Progenitor cell of endocrine pancreas (in vitro differentiated cells): Measurements from ENCODE around the gene DKC1. TPM values are rescaled to one million over a fixed set of nuclear protein-coding genes. Genes with fewer than 3 reads are reported as not detected.

Source experiments
- DNase-seq: peaks from one replicate; pipeline ENCODE4 v3.0.0; 2021; ENCODE audit warnings: low spot score; ENCODE audit not compliant: unreplicated experiment
- H3K27ac Mint-ChIP-seq: 2 replicates; pipeline ENCODE4 v1.8.0; 2021; ENCODE audit warnings: mild to moderate bottlenecking, moderate library complexity, mixed read lengths
- H3K27me3 Mint-ChIP-seq: 2 replicates; pipeline ENCODE4 v1.8.0; 2021; ENCODE audit warnings: mixed read lengths
- H3K36me3 Mint-ChIP-seq: 2 replicates; pipeline ENCODE4 v1.8.0; 2022; ENCODE audit warnings: mixed read lengths; ENCODE audit not compliant: insufficient read depth
- H3K4me1 Mint-ChIP-seq: 2 replicates; pipeline ENCODE4 v1.8.0; 2021; ENCODE audit warnings: low read depth, mixed read lengths
- H3K4me3 Mint-ChIP-seq: 2 replicates; pipeline ENCODE4 v1.8.0; 2021; ENCODE audit warnings: low read depth, mild to moderate bottlenecking, moderate library complexity, mixed read lengths
- H3K9me3 Mint-ChIP-seq: 2 replicates; pipeline ENCODE4 v1.8.0; 2021; ENCODE audit warnings: low read depth, mixed read lengths
- total RNA-seq: library from RNA; stranded (reverse); gene quantifications from 2 replicates; pipeline ENCODE4 v1.2.1, GENCODE V29; 2021
- TF ChIP-seq, protein P1 (sequence below): fragments of 200-600 bp; sonication (generic); IDR thresholded peaks from one replicate; pipeline ENCODE4 v1.5.0; 2021; ENCODE audit warnings: antibody characterized with exemption, mild to moderate bottlenecking; ENCODE audit not compliant: unreplicated experiment

DKC1 gene
- total RNA-seq, 1 donor from 2014 or later, result 58.5 TPM

DNA sequence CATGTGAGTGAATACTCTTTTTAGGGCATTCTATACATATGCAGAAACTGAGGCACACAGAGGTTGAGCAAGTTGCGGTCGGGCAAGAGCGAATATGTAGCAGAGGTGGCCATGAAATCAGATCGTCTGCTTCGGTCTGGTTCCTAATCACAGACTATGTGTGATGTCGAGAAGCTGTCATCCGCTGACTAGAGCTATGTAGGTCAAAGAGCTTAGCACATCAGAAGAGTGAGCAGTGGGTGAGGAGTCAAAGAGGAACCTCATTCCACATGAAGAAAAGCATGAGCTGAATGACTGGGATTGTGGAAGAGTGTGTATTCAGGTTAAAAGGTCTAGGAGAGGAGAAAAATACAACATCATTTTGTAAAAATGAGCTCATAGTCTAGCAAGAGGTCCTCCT, 30.8 kb upstream of the DKC1 start:
- TF ChIP-seq, protein P1, sequence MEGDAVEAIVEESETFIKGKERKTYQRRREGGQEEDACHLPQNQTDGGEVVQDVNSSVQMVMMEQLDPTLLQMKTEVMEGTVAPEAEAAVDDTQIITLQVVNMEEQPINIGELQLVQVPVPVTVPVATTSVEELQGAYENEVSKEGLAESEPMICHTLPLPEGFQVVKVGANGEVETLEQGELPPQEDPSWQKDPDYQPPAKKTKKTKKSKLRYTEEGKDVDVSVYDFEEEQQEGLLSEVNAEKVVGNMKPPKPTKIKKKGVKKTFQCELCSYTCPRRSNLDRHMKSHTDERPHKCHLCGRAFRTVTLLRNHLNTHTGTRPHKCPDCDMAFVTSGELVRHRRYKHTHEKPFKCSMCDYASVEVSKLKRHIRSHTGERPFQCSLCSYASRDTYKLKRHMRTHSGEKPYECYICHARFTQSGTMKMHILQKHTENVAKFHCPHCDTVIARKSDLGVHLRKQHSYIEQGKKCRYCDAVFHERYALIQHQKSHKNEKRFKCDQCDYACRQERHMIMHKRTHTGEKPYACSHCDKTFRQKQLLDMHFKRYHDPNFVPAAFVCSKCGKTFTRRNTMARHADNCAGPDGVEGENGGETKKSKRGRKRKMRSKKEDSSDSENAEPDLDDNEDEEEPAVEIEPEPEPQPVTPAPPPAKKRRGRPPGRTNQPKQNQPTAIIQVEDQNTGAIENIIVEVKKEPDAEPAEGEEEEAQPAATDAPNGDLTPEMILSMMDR, result no peak
- no peak for DNase-seq
- Mint-ChIP-seq H3K4me3 (no peak overlapping the region), H3K4me1 (no peaks in the 10 kb centered on the region), H3K9me3 (peaks cover 19% of the 10 kb centered on the region), H3K36me3 (no peaks in the 10 kb centered on the region), H3K27ac (no peak overlapping the region), H3K27me3 (peaks cover 3% of the 10 kb centered on the region)

DNA sequence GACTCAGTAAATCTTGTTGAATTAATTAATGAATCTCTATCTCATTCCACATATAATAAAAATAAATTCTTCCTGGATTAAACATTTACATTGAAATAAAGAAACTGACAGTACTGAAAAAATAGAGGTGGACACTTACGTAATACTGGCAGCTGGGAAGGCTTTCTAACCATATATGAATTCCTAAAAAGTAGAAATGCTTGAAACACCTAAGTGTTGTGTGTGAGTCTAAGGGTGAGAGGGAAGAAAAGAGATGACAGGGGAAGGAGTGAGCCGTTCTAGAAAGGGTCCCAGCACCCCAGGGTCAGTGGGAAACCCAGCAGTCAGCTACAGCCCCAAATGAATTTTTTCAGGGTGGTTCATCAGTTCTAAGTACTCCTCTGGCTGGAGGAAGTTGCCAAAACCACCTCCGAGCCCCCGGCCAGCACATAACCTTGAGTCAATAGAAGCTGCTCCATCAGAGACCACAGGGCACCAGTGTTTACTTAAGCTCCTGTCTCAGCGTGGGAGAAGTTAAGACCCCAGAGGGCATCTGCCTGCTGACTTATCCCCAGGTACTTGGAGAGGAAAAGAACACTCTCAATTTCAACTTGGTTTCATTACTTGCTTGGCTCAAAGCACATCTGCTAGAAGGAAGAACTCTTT, 30.1 kb upstream of the DKC1 start:
- TF ChIP-seq, protein P1, result no peak
- no peak for DNase-seq
- Mint-ChIP-seq H3K27ac (no peak overlapping the region), H3K36me3 (no peaks in the 10 kb centered on the region), H3K4me1 (no peaks in the 10 kb centered on the region), H3K9me3 (peaks cover 19% of the 10 kb centered on the region), H3K4me3 (no peak overlapping the region), H3K27me3 (peaks cover 3% of the 10 kb centered on the region)

DNA sequence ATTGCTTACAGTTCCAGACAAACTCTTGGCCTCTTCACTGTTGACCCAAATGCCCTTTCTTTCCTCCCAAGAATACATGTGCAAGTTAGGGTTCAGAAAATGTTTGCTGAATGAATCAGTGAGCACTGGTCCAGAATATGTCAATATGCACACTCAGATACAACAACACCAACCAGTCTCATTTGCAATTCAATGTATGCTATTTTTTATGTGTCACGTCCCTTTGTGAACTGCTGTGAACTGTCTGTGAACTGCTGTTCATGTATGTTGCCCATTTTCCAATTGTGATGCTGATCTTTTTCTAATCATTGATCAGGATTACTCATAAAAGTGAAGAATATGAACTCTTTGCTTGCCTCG, 29.6 kb upstream of the DKC1 start:
- DNase-seq, result no peak
- TF ChIP-seq, protein P1, result no peak
- H3K36me3 Mint-ChIP-seq, result no peaks in the 10 kb centered on the region
- no peak overlapping the region for H3K27ac Mint-ChIP-seq
- H3K4me1 Mint-ChIP-seq, result no peaks in the 10 kb centered on the region
- H3K9me3 Mint-ChIP-seq, result peaks cover 19% of the 10 kb centered on the region
- peaks cover 3% of the 10 kb centered on the region for H3K27me3 Mint-ChIP-seq
- H3K4me3 Mint-ChIP-seq, result no peak overlapping the region

DNA sequence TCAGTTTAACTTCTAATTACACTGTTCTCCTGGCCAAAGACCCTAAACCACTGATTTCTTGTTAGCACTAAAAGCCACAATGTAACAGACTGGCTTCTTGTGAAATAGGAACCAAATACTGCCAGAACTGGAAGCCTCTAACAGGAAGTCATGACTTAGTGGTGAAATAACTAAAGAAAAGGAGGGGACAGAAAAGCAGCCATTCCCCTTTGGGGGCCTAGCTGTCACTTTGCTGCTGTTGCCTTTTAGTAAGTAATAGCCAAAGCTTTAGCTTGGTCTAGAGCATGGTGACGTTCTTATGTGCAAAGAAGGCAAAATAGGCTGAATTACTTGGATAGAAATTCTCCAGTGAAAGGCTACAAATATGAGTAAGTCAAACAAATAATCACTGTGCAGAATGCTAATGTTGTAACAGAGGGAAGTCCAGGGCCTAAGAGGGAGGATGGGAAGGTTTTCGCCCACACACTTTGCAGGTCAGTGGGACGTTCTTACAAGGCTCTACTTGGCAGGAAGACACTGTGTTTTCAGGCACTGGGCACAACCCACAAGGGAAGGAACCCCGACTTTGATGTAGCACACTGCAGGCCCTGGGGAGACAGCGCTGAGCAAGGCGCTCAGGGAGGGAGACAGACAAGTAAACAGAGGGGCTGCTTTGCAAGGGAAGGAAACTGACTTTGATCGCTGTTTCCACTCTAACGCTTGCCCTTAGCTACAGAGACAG, 28.4 kb upstream of the DKC1 start:
- no peak for DNase-seq
- H3K27ac Mint-ChIP-seq, result no peak overlapping the region
- H3K4me3 Mint-ChIP-seq, result no peak overlapping the region
- TF ChIP-seq, protein P1, result no peak
- H3K27me3 Mint-ChIP-seq, result peaks cover 3% of the 10 kb centered on the region
- H3K4me1 Mint-ChIP-seq, result no peaks in the 10 kb centered on the region
- H3K36me3 Mint-ChIP-seq, result no peaks in the 10 kb centered on the region
- peaks cover 19% of the 10 kb centered on the region for H3K9me3 Mint-ChIP-seq

DNA sequence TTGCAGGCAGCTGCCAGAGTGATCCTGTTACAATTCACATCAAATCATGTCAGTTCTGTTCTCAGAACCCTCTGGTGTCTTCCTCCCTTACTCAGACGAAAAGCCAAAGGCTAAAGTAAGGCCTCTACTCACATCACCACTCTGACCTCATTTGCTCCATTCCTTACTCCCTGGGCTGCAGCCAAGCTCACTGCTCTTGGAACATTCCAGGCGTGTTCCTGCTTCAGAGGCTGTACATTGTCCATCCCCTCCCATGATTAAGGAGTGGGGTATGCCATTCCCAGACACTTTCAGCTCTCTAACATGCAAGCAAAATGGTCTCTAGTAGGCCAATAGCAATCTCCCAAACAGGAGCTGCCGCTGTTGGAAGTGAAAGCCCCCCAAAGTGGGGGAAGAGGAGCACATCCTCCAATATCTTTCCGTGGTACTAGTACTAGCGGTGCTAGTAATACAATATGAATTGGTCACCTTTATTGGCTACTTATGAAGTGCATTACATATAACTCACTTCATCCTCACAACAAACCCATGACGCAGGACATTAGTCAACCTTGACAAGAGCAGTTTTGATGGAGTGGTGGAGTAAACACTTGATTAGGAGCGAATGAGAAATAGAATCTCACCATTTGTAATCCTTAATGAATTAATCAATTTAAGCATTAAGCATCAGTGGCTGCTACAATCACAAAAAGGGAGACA, 26.8 kb upstream of the DKC1 start:
- H3K27ac Mint-ChIP-seq, result no peak overlapping the region
- no peak for DNase-seq
- H3K9me3 Mint-ChIP-seq, result peaks cover 16% of the 10 kb centered on the region
- no peak overlapping the region for H3K4me3 Mint-ChIP-seq
- TF ChIP-seq, protein P1, result no peak
- no peaks in the 10 kb centered on the region for H3K4me1 Mint-ChIP-seq
- H3K36me3 Mint-ChIP-seq, result no peaks in the 10 kb centered on the region
- peaks cover 3% of the 10 kb centered on the region for H3K27me3 Mint-ChIP-seq
